ENCODE measurements around the gene SLC51B.

Gene SLC51B

GRCh38 chr15:65077291-65077980, 32.2 kb downstream of the SLC51B start:
- DNase-seq (ENCODE audit: insufficient read length, low spot score) (no peak), FAIRE-seq (no peak)
- TF ChIP-seq CTCF (IDR thresholded peaks at IDR 0.05; ENCODE audit: insufficient read depth, missing control alignments), result no peak

DNA sequence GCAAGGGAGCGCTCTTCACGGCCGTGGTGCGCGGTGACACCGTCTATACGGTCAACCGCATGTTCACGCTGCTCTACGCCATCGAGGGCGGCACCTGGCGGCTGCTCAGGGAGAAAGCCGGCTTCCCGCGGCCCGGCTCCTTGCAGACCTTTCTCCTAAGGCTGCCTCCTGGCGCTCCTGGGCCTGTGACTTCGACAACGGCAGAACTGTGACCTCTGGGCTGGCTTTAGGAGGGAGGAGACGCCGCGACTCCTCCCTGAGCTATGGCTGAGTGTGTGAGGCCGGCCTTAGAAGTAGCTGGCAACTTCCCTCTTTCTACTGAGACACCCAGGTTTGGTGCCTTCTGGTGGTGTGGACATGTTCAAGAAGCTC, 32.8 kb downstream of the SLC51B start:
- DNase-seq (ENCODE audit: insufficient read length, low spot score) (no peak), FAIRE-seq (no peak)

DNA sequence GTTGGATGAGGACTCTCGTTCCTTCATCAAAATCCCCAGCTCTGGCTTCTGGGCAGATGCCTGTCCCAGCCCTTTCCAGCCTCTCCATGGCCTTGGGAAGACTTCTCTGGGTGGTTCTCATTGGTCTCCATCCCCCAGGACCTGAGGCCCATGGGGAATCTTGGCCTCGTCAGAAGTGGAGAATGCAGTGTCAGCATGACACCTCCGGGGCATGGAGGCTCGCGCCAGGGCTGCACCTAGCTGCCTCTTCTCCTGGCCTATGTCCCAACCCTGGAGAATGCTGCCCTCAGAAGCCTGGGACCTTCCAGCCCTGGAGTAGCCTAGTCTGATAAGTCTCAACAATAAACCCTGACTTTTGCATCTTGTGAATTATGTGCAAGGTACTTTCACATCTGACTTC, 34.4 kb downstream of the SLC51B start:
- TF ChIP-seq CTCF (IDR thresholded peaks at IDR 0.05; ENCODE audit: insufficient read depth, missing control alignments), result no peak
- no peak for FAIRE-seq
- DNase-seq (ENCODE audit: insufficient read length, low spot score), result no peak

More for the DNA sequence above, 32.8 kb downstream of the SLC51B start:
- no peak for TF ChIP-seq CTCF (IDR thresholded peaks at IDR 0.05; ENCODE audit: insufficient read depth, missing control alignments)

DNA sequence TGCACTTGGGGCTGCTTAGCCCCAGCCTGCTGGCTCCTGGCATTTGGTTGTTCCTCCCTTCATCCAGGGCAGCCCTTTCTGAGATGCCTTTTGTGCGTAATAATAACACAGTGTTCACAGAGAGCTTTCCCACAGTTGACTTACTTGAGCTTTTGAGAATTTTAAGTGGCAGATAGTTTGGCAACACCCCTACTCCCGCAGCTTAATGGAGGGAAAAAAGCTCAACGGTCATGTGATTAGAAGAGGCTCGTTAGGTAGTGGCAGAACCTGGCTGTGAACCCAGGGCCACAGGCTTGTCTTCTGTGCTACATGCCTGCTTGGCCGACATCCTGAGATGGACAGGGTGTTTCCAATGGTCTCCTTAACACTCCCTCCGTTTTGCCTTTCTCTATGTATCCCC, 36.1 kb downstream of the SLC51B start:
- DNase-seq (ENCODE audit: insufficient read length, low spot score) (no peak), FAIRE-seq (no peak)
- no peak for TF ChIP-seq CTCF (IDR thresholded peaks at IDR 0.05; ENCODE audit: insufficient read depth, missing control alignments)

GRCh38 chr15:65081758-65082157, 36.6 kb downstream of the SLC51B start:
- FAIRE-seq, result no peak
- DNase-seq (ENCODE audit: insufficient read length, low spot score), result no peak
- TF ChIP-seq CTCF (IDR thresholded peaks at IDR 0.05; ENCODE audit: insufficient read depth, missing control alignments), result no peak

DNA sequence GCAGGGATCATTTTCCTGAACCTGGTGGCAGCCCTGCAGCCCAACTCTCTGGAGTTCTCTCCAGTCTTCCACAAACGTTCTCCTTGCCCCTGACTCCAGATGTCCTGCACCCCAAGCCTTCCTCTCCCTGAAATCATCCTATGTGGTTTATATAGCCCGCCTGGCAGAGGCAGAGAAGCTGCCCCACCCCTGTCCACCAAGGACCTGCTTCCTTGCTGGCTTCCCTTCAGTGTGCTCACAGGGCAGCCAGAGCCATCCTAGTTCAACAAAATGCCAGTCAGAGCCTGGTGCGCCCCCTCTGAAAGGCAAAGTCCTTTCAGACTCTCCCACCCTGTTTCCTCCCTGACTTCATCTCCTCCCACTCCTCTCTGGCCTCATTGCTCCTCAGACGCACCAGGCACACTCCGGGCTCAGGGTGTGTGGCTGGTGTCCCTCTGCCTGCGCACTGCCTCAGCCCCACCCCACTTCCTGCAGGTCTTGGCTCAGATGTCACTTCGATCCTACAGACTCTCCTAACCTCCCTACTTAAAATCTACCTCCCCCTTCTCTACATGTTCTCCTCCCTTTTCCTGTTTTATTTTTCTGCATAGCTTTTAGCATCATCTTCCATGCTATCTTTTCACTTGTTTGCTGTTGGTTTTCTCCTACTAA, 37.2 kb downstream of the SLC51B start:
- FAIRE-seq (no peak), DNase-seq (ENCODE audit: insufficient read length, low spot score) (no peak)
- TF ChIP-seq CTCF (IDR thresholded peaks at IDR 0.05; ENCODE audit: insufficient read depth, missing control alignments), result no peak

DNA sequence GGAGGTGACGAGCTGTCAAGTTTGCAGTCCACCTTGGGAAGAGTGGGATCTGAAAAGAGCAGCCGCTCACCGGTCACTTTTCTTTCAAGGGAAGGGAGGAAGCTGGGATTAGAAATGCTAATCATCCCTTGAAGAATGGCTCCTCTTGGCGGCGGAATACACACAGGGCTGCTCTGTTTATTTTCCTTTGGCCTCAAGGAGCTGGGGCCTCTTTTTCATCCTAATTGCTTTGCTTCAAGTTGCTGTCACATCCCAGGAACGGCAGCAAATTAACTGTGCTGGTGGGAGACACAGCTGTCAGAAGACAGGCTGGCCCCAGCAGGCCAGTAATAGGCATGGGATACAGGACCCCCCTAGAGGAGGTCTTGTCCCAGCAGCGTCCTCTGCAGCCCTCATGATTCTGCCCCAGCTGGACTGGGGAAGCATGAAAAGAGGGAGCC, 38.1 kb downstream of the SLC51B start:
- DNase-seq (ENCODE audit: insufficient read length, low spot score), result no peak
- peak; percentile 46 for TF ChIP-seq CTCF (IDR thresholded peaks at IDR 0.05; ENCODE audit: insufficient read depth, missing control alignments)
- FAIRE-seq, result no peak
